ENCODE measurements around the gene CLIC5.

DNA sequence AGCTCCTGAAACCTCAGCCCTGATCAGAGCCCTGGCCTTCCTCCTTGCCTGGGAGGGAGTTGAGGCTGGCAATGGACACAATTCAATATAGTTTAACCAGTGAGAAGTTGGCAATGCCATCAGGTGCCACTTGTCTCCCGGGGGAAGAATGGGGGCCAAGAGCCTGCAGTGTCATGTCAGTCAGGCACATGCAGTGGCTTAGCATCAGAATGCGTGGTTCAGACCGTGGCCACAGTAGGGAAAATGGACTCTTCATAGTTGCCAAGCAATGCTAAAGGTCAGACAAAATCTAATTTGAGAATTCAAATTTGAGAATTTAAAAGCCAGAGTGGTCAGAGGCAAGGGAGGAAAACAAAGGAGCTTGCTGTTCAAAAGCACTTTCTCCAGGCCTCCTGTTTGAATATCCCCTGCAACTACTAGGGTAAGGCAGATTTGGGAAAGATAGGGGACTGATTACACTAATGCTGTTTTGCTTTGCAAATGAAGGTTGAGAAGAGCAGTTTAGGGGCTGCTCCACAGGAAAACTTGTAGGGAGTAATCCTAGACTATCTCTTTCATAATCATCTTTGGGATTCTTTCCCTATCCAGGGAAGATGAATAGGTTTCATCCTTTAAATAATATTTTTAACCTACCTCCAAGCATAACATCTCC, 33.1 kb upstream of the CLIC5 start:
- TF ChIP-seq, protein P1, sequence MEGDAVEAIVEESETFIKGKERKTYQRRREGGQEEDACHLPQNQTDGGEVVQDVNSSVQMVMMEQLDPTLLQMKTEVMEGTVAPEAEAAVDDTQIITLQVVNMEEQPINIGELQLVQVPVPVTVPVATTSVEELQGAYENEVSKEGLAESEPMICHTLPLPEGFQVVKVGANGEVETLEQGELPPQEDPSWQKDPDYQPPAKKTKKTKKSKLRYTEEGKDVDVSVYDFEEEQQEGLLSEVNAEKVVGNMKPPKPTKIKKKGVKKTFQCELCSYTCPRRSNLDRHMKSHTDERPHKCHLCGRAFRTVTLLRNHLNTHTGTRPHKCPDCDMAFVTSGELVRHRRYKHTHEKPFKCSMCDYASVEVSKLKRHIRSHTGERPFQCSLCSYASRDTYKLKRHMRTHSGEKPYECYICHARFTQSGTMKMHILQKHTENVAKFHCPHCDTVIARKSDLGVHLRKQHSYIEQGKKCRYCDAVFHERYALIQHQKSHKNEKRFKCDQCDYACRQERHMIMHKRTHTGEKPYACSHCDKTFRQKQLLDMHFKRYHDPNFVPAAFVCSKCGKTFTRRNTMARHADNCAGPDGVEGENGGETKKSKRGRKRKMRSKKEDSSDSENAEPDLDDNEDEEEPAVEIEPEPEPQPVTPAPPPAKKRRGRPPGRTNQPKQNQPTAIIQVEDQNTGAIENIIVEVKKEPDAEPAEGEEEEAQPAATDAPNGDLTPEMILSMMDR (conservative IDR thresholded peaks at IDR 0.05; ENCODE audit: low read length): no peak
- TF ChIP-seq EZH2phosphoT487 (IDR thresholded peaks at IDR 0.05; ENCODE audit: borderline replicate concordance, low read depth, low read length): no peak
